PFSK-1 (cell line): ENCODE measurements around the gene FOXN3.

Experiments used
- POLR2AphosphoS5 ChIP-seq: IDR thresholded peaks from 2 replicates; pipeline ENCODE4 v1.6.1; 2012; ENCODE audit warnings: low read depth, mild to moderate bottlenecking, control low read depth, low read length, moderate library complexity
- REST ChIP-seq, 2 experiments: IDR thresholded peaks; 2 replicates each; pipeline versions ENCODE4 v1.6.1 to v1.8.0; 2011 to 2012; ENCODE audit warnings: low read depth in 2 of 2, low read length in 2 of 2, control low read depth in 1 of 2, inconsistent platforms in 1 of 2, mild to moderate bottlenecking in 1 of 2, moderate library complexity in 1 of 2; ENCODE audit not compliant: insufficient read depth in 1 of 2

- TF ChIP-seq REST (IDR thresholded peaks at IDR 0.05; ENCODE audit: insufficient read depth in 1 of 2, low read depth in 2 of 2, low read length in 2 of 2) (no peak), POLR2AphosphoS5 (no peak)
These were observed 52.7 kb downstream of the FOXN3 start for GRCh38 chr14:89364316-89364715.
